HG03571 (cell line): ENCODE data around the gene CALY.
A peak's percentile ranks its signal among the peaks of the same experiment; 100 is the strongest.

Experiments
- ATAC-seq: cut with Tn5 transposase; IDR thresholded peaks from one replicate; pipeline ENCODE4 v1.9.1; 2021; ENCODE audit not compliant: unreplicated experiment

CALY gene

DNA sequence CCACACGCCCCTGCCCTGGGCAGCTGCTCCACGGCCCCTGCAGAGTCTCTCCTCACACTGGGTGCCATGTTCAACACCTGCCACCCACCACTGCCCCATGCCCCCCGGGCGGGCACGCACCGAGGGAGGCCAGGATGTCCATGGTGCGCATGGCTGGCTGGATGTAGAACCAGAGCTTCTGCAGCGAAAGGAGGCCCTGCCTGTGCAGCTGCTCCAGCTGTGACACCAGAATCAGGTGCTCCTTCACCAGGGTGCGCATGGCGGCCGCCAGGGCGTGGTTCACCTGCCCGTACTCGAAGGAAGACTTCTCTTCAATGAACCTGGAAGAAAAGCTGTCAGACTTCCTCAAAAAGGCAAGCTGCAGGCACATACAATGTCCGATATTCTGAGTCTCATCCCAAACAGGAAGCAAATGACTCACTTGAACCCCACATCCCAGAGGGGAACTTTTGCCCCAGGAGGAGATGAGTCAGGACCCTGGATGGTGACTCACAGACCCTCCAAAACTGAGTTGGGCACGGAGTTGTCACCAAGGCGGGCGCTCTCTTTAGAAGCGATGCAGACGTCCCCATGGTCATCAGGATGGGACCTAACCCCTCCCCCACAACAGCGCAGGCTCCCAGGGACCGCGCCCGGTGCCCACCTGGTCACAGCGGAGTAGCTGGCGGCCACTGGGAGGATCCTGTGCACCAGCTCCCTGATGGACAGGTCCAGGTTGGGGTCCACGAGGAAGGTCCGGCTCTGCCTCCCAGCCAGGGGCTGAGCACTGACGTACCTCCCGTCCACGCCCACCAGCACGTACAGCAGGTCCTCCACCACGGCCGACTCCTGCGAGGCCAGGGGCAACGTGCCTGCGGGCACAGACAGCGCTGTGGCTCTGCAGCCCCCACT, 43.5 kb downstream of the CALY start:
- ATAC-seq: no peak

DNA sequence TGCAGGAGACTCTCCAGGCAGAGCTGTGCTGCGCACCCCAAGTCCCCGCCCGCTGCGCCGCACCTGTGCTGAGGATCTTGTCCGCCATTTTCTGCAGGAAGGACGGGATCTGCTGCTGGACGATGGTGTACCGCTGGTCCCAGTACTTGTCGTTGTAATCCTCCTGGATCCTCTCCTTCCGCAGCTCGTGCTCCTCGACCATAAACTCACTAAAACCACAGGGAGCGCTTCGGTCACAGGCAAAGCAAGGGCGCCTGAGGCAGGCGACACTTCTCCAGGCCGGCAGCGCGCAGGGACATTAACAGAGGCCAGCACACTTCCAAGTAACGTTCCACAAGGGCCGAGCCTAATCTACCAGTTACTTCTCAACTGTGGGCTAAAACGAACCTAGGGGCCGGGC, 46.9 kb downstream of the CALY start:
- ATAC-seq: no peak

GRCh38 chr10:133287832-133288500, 48.7 kb downstream of the CALY start:
- ATAC-seq: no peak

GRCh38 chr10:133286366-133286765, 50.3 kb downstream of the CALY start:
- no peak for ATAC-seq

DNA sequence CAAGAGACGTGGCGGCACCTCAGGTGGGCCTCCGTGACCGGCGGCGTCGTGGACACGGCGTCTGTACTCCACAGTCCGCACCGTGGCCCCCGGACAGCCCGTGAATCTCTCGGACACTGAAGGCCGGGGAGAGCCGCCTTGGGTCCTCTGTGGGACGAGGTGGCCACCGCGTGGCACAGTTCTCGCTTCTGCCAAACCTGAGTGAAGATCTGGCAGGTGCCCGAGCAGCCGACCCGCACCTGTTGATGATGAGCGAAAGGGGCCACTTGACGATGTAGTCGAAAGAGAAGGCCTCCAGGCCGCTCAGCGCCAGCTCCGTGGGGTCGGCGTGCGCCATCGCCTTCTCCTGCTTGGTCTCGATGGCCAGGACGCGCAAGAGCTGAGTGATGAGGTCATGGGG, 51.5 kb downstream of the CALY start:
- ATAC-seq: no peak

GRCh38 chr10:133283931-133284330, 52.8 kb downstream of the CALY start:
- ATAC-seq: no peak

DNA sequence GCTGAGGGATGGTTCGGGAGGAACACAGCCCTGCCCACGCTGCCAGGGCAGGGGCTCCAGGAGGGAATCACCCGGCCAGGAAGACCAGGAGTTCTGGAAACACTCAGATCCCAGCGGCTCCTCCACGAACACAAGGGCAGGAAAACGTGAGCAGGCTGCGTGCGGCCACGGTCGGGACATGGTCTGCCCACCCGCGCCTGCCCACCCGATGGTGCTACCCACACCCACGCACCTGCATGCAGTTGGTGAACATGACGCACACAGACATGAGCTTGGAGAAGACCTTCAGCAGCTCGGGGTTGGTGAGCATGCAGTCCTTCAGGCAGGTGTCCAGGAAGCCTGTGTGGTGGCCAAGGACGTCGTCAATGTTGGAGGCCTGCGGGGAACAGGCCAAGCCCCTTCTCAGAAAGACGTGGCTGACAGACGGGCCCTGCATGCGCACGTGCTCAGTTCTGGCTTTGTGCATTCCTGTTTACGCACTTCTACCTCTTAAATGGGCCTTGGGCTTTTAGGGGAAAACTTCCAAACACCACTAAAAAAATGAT, 53.8 kb downstream of the CALY start:
- no peak for ATAC-seq

- no peak for ATAC-seq
Observed at GRCh38 chr10:133281628-133282372, 54.9 kb downstream of the CALY start.

- ATAC-seq: no peak
Observed at GRCh38 chr10:133281084-133281483, 55.6 kb downstream of the CALY start.

GRCh38 chr10:133280391-133281059, 56.2 kb downstream of the CALY start:
- ATAC-seq: no peak

GRCh38 chr10:133279326-133280226, 57.1 kb downstream of the CALY start:
- ATAC-seq: no peak

DNA sequence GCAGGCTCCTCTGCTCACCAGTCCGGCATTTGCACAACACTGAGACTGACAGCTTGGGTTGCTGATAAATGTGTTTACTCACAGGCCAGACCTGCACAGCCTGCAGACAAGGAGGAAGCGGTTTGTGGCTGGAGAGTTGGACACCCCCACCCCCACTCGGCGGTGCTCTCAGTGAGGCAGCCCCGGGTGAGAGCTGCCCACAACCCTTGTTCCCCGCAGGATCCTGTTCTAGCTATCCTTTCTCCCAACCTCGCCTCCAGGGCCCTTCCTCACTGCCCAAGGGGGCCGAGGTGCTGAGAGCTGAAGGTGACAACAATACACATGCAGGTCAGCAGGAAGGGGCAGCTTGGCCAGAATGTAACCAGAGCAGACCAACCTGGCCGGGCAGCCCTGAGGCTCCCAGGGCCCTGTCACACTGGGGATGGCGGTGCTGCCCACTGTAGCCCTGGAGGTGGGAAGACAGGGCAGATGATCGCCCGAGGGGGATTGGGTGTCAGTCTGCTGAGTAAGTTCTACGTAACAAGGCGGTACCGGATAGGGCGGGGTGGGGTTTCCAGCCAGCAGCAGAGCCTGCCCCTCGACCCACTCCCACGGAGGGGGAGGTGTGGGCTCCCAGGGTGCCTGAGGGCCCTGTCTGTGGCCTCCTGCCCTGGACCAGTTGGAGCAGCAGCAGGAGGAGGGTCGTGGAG, 58.0 kb downstream of the CALY start:
- peak; percentile 50 for ATAC-seq

- no peak for ATAC-seq
Observed at GRCh38 chr10:133277993-133278576, 58.6 kb downstream of the CALY start.

- no peak for ATAC-seq
Observed at GRCh38 chr10:133277277-133277992, 59.3 kb downstream of the CALY start.

GRCh38 chr10:133276435-133277201, 60.1 kb downstream of the CALY start, which contains the start of gene ADAM8:
ADAM8 (minus strand) TSS chr10:133276868; CDS start chr10:133276817, 51 bp downstream.
- peak; percentile 39 for ATAC-seq

GRCh38 chr10:133276100-133276434, 60.6 kb downstream of the CALY start:
- no peak for ATAC-seq

DNA sequence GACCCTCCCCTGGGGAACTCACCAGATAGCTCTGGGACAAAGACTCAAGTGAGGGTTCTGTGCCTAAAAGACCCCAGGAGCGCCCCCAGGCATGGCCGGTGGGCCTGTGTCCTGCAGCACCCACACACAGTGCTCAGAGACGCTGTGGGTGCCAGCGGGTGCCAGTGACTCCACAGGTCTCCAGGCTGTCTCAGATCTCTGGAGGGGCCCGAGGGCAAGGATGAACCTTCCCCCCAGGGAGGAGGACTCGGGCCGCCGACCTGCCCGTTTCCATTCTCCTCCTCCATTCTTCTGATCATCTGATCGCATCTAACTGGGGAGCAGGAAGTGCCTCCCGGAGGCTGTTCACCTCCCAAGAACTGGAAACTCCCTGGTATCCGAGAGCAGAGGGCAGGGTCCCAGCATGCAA, 61.0 kb downstream of the CALY start:
- ATAC-seq: peak; percentile 29
